NCI-H2227 (cell line): Measurements from ENCODE around the gene MYH11.
A peak's percentile ranks its signal among the peaks of the same experiment; 100 is the strongest.
"Not testable (repeated sequence)": the region's sequence is repeated elsewhere in the genome, so short reads cannot be mapped to it uniquely, and the experiment has no call there.

ENCODE experiments used
- DNase-seq: peaks from one replicate; lab custom pipeline; 2025; ENCODE audit not compliant: unreplicated experiment; lab: John Stamatoyannopoulos, UW

Gene MYH11

DNA sequence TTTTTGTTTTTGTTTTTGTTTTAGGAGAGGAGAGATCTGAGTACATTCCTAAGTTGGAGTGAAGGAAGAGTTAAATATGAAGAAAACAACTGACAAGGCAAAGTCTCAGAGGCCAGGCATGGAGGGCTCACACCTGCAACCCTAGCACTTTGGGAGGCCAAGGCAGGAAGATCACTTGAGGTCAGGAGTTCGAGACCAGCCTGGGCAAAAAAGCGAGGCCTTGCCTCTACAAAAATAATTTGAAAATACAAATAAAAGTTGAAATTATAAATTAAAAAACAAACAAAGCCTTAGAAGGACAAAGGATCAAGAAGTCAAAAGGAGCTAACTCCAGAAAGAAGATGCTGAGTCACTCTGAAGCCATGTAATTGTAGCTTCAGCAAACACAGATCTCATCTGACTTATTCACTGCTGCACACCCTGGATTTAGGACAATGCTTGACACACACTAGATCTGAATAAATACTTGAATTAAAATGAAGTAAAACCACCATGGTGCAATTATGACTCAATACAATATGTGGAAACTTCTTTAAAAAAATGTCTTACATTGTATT is 22.5 kb upstream of the MYH11 start:
- DNase-seq: no peak

- no peak for DNase-seq
Measured at GRCh38 chr16:15876503-15876902, 19.7 kb upstream of the MYH11 start.

DNA sequence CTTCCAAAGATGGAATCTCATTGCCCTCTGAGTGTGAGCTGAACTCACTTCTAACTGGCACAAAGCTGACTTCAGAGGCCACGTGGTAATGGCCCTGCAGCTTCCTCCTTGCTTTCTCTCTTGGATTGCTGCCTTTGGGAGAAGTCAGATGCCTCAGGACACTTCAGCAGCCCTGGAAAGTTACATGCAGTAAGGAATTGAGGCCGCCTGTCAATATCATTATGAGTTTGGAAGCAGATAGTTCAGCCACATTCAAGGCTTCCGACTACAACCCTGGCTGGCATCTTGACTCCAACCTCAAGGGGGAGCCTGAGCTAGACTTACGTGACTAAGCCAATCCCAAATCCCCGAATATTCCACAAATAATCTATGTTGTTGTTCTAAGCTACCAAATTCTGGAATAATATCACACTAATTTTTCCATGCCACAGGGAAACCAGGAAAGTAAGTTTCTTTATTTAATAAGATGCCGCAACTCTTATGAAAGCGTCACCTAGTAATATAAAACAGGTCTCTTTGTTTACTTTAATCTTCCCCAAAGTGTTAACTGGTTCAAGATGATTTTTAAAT is 18.0 kb upstream of the MYH11 start:
- DNase-seq: peak; percentile 68

DNA sequence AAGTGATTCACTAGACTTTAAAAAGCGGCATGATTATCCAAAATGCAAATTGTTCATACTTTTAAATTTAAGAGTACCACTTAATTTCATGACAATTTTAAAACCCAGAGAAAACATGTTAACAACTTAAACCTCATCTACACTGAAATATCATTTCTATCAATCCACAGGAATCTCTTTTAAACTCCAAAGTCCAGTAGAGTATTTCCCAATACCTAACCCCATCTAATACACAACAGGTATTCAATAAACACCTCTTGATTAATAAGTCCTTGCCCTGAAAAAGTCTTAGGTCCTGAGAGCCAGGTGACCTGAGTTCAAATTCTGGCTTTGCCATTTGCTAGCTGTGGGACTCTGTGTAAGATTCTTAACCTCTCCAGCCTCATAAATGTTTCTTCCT is 16.9 kb upstream of the MYH11 start:
- DNase-seq: no peak

- DNase-seq: no peak
Measured at GRCh38 chr16:15873301-15873700, 16.5 kb upstream of the MYH11 start.

DNA sequence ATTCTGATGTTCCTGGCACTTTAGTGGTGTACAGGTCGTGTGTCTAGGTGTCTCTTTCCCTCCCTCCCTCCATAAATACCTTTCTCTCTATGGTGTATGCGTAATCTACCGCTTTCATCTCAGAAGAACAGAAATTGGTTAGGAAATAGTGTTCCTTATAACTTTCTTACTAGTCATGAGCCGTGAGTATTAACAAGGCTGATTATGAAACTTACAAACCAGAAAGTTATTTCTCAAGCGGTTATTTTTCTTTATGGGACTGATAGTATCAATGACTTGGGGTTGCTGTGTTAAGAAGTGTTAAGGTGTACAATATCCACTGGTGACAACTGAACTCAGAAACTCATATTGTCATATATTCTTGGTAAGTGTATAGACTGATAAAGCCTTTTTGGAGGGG is 13.2 kb upstream of the MYH11 start:
- no peak for DNase-seq

DNA sequence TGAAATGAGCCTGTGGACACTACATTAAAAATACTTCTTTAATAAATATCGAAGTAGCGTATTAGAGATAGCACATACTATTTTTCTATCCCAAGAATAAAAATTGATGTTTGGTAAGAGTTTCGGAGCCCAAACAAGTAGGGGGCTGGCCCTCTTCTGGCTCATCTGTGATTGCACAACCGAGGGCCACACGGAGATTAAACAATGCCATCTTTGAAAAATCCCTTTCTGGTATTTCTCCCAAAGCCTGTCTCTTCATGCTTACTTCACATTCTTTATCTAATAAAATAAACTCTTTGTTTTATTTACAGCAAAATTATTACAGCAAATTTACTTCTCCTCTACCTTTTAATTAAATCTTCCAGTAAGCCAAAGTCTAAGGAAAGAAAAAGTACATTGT is 9.6 kb upstream of the MYH11 start:
- no peak for DNase-seq

- DNase-seq: no peak
Measured at GRCh38 chr16:15865742-15866141, 8.9 kb upstream of the MYH11 start.

DNA sequence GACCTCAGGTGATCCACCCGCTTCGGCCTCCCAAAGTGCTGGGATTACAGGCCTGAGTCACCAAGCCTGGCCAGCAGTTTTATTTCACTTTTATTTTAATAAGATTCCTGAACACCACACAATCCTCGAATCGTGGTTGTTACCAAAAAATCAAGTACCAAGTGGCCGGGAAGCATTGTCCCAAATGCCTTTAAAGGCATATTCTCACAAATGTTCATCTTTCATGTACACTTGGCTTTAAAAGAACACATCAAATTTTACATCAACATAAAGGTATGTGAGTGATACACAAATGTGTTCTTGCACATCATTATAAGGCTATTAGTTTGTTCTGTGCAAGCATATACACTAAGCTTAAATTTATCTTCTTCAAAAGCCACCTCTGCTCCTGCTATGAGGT is 8.1 kb upstream of the MYH11 start:
- no peak for DNase-seq

DNA sequence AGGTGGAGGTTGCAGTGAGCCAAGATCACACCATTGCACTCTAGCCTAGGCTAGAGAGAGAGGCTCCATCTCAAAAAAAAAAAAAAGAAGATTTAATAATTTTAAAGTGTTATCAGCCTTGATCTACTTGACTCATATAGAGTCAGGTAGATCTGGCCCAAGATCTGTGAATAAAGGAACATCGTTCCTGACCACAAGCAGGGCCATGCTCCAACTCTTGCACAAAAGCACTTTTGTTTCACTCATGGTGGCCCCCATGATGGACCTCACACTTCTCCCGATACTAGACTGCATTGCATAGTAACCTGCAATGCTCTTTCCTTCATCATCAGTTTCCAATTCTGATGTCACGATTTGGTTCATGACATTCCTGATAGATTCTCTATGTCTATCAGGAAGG is 5.2 kb upstream of the MYH11 start:
- DNase-seq: no peak

GRCh38 chr16:15858921-15859668 is 2.3 kb upstream of the MYH11 start:
- DNase-seq: no peak

DNA sequence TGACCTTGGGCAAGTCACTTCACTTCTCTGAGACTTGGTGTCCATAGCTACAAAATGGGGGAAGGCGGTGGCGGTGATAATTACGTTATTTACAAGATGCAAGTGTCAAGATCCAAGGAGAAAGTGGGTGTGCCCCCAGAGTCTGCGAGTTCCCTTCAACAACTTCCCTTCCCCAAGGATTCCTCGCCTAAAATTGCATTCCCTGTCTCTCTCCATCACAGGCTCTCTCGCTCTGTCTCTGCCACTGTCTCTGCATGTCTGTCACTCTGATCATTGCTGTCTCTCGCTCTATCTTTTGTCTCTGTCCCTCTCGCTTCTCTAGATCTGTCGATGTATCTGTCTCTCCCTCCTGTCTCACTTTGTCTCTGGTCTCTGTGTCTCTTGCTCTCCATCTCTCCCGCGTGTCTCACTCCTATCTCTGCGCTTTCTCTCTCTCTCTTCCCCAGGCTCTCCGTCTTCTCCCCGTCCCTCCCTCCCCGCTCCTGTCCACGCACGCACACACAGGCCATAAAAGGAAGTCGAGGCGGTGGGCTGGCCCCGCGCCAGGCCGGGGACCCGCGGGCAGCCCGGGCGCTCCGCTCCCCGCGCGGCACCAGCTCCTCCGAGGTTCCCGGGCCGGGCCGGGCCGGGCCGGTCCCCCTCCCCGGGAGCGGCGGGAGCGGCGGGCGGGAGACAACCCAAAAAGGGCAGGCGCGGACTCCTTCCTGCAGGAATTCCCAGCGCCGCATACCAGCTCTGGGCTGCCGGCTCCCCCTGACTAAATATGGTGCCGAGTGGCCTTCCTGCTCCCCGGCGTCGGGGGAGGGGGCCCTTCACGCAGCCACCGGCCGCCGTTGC is 1.1 kb upstream of the MYH11 start:
- DNase-seq: no peak

GRCh38 chr16:15856182-15856581 is 646 bp downstream of the MYH11 start:
- no peak for DNase-seq

DNA sequence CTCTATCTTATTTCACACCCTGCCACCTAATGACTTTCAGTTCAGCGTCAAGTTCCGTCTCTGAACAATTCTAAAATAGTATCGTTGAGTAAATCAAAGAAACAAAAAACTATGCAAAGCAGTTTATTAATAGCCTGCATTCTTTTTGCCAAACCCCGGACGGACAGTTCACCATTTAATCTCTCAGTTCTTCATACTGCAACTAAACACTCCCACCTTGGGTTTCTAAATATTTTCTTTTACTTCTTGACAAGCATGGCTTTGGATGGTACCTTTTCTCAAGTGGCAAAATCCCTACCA is 1.2 kb downstream of the MYH11 start:
- DNase-seq: no peak

- no peak for DNase-seq
Measured at GRCh38 chr16:15854906-15855703, 1.7 kb downstream of the MYH11 start.

GRCh38 chr16:15854061-15854460 is 2.8 kb downstream of the MYH11 start:
- DNase-seq: no peak

DNA sequence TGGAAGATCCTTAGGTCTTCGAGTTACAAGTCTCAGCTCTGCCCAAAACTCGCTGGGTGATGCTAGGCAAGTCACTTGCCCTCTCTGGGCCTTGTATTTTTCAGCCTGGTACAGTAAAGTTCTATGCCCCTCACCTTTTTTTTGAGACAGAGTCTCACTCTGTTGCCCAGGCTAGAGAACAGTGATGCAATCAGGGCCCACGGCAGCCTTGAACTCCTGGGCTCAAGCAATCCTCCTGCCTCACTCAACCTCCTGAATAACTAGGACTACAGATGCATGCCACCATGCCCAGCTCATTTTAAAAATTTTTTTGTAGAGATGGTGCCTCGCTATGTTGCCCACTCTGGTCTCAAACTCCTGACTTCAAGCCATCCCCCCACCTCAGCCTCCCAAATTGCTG is 3.8 kb downstream of the MYH11 start:
- no peak for DNase-seq

- not testable (repeated sequence) for DNase-seq
Measured at GRCh38 chr16:15850555-15850954, 6.3 kb downstream of the MYH11 start.

DNA sequence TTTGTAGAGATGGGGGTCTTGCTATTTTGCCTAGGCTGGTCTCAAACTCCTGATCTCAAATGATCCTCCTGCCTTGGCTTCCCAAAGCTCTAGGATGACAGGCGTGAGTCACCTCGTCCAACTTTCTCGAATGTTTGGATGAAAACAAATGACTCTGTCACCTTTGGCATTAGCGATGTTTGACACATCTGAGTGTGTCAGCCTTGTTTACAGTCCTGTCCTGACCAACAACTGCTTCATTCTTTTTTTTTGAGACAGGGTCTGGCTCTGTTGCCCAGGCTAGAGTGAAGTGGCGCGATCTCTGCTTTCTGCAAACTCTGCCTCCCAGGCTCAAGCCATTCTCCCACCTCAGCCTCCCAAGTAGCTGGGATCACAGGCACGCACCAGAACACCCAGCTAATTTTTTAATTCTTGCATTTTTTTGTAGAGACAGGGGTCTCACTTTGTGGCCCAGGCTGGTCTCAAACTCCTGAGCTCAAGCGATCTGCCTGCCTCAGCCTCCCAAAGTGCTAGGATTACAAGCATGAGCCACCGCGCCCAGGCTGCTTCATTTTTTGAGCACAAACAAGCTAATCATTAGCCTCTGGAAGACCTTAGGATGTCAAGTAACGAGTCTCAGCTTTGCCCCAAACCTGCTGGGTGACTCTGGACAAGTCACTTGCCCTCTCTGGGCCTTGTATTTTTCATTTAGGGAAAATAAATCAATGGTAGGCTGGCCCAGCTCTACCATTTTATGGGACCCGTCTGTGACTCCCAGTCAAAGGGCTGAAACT is 7.4 kb downstream of the MYH11 start:
- no peak for DNase-seq

DNA sequence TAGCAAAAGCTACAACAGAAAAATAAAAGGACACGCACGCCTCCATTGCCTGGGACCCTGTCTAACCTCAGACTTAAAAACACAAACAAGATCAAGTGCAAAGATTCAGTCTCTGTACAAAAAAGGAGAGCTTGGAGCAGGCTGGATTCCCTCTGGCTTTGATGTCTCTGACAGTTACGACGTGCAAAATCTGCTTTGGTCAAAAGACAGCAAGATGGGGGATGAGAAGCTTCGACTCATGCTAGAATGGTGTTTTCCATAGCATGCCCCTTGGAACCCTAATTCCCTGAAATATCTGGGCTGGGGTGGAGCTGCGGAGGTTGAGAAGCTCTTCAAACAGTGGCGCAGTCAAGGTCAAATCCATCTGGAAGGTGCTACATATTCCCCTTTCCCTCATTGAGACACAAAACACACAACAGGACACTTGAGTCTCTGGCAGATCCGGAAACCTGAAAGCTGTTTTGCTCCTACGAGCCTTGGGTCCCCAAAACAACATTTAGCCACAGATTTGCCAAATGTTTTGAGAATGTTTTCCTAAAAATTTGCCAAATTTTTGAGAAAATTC is 9.1 kb downstream of the MYH11 start:
- DNase-seq: no peak
